22Rv1 (cell line): Measurements from ENCODE around the gene PLXNB2.

Source experiments
- ZFX ChIP-seq: fragments of 450-650 bp; IDR thresholded peaks from 2 replicates; pipeline ENCODE4 v1.6.1; 2017; ENCODE audit warnings: antibody characterized with exemption, borderline replicate concordance
- TF ChIP-seq, protein P1 (sequence below): fragments of 450-650 bp; IDR thresholded peaks from 2 replicates; pipeline ENCODE4 v1.5.1; 2017; ENCODE audit warnings: mild to moderate bottlenecking

DNA sequence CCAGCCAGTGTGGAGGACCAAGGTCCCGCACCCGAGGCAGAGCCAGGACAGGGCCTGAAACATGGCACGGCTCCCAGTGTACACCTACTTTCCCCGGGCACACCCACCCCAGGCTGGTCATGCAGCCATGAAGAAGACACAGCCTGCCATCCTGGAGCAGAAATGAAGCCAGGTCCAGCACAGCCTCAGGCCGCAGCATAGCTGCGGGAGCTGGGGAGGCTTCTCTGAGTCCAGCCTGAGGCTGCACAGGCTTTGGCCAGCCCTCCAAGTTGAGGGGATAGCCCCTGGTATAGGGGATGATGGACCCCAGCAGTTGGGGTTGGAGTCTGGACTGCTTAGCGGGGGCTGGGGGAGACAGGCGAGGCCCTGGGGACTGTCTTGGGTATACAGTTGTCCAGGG, 53.5 kb downstream of the PLXNB2 start:
- TF ChIP-seq, protein P1, sequence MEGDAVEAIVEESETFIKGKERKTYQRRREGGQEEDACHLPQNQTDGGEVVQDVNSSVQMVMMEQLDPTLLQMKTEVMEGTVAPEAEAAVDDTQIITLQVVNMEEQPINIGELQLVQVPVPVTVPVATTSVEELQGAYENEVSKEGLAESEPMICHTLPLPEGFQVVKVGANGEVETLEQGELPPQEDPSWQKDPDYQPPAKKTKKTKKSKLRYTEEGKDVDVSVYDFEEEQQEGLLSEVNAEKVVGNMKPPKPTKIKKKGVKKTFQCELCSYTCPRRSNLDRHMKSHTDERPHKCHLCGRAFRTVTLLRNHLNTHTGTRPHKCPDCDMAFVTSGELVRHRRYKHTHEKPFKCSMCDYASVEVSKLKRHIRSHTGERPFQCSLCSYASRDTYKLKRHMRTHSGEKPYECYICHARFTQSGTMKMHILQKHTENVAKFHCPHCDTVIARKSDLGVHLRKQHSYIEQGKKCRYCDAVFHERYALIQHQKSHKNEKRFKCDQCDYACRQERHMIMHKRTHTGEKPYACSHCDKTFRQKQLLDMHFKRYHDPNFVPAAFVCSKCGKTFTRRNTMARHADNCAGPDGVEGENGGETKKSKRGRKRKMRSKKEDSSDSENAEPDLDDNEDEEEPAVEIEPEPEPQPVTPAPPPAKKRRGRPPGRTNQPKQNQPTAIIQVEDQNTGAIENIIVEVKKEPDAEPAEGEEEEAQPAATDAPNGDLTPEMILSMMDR: no peak
- no peak for TF ChIP-seq ZFX
